ENCODE results near the gene PRKD1.

- TF ChIP-seq CTCF (IDR thresholded peaks at IDR 0.05) (no peak), EZH2 (IDR thresholded peaks at IDR 0.05; ENCODE audit: borderline replicate concordance, insufficient read depth, low read depth, low read length, poor library complexity, severe bottlenecking) (no peak)
Measured at GRCh38 chr14:29752221-29752923, 175.3 kb downstream of the PRKD1 start.
